D721Med (cell line): ENCODE measurements around the gene PHKG2.

ENCODE experiments used
- DNase-seq: peaks from one replicate; pipeline ENCODE4 v3.0.0; 2011; ENCODE audit warnings: low spot score; ENCODE audit not compliant: insufficient read length
- FAIRE-seq: peaks from 2 replicates; lab custom pipeline; 2011; peaks lifted over from hg19 to GRCh38; lab: Jason Lieb, UNC
- TF ChIP-seq, protein P1 (sequence below): IDR thresholded peaks from 2 replicates; pipeline ENCODE4 v1.5.1; 2012; ENCODE audit warnings: mild to moderate bottlenecking, control low read depth; ENCODE audit not compliant: insufficient read depth; ENCODE audit errors: missing control alignments

PHKG2 gene

DNA sequence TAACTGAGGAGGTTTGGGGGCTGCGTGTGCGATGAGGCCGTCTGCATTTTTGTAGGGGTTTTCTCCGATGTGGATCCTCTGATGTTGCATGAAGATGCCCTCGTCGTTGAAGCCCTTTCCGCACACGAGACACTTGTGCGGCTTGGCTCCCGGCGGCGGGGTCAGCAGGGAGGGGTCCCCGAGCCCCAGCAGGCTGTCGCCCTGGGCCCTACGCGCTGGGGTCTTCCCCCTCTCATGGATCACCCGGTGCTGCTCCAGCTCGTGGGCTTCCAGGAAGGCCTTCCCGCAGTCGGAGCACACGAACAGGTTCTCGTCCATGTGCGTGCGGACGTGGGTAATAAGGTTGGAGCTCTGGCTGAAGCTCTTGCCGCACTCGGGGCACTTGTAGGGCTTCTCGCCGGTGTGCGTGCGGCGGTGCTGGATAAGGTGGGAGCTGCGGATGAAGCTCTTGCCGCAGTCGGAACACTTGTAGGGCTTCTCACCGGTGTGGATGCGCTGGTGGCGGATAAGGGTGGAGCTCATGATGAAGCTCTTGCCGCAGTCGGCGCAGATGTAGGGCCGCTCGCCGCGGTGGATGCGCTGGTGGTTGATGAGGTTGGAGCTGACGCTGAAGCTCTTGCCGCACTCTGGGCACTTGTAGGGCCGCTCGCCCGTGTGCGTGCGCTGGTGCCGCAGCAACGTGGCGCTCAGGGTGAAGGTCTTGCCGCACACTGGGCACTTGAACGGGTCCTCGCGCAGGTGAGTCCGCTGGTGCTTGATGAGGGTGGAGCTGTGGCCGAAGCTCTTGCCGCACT lies 34.5 kb downstream of the PHKG2 start:
- no peak for DNase-seq
- TF ChIP-seq, protein P1, sequence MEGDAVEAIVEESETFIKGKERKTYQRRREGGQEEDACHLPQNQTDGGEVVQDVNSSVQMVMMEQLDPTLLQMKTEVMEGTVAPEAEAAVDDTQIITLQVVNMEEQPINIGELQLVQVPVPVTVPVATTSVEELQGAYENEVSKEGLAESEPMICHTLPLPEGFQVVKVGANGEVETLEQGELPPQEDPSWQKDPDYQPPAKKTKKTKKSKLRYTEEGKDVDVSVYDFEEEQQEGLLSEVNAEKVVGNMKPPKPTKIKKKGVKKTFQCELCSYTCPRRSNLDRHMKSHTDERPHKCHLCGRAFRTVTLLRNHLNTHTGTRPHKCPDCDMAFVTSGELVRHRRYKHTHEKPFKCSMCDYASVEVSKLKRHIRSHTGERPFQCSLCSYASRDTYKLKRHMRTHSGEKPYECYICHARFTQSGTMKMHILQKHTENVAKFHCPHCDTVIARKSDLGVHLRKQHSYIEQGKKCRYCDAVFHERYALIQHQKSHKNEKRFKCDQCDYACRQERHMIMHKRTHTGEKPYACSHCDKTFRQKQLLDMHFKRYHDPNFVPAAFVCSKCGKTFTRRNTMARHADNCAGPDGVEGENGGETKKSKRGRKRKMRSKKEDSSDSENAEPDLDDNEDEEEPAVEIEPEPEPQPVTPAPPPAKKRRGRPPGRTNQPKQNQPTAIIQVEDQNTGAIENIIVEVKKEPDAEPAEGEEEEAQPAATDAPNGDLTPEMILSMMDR, result no peak
- FAIRE-seq, result no peak

DNA sequence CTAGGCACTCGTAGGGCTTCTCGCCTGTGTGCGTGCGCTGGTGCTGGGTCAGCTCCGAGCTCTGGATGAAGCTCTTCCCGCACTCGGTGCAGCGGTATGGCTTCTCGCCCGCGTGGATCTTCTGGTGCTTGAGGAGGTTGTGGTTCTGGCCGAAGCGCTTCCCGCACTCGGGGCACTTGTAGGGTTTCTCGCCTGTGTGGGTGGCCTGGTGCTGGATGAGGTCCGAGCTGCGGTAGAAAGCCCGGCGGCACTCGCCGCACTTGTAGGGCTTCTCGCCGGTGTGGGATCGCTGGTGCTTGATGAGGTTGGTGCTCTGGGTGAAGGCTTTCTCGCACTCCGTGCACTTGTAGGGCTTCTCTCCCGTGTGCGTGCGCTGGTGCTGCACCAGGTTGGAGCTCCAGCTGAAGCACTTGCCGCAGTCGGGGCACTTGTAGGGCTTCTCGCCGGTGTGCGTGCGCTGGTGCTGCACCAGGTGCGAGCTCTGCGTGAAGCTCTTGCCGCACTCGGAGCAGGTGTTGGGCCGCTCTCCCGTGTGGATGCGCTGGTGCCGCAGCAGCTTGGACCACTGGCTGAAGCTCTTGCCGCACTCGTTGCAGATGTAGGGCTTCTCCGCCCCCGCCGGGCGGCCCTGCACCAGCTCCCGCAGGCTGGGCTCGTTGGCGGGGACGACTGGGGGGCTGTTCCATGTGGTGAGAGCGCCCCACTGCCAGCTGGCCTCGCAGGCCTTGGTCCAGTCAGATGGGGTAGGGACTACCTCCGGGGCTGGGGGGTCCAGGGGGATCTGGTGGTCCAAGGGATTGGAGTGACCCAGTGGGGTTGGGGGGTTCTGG lies 35.3 kb downstream of the PHKG2 start:
- DNase-seq (no peak), FAIRE-seq (no peak)
- TF ChIP-seq, protein P1, result no peak

DNA sequence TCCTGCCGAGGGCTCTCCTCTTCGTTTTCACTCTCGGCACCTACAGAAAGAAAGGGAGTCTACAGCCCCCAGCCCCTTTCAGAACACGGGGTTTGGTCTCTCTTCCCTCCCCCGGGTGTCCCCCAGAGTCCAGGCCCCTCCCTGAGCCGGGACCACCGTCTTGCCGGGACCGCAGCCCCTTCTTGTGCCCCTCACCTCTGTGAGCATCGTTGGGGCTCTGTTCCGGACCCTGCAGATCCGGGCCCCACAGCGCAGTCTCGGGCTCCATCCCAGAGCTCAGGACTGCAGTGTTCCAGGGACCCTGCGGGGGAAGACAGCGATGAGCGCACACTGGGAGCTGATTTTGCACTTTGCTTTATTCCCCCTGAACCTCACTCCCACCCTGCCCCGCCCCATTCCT lies 36.0 kb downstream of the PHKG2 start:
- DNase-seq (no peak), FAIRE-seq (no peak)
- TF ChIP-seq, protein P1, result no peak

DNA sequence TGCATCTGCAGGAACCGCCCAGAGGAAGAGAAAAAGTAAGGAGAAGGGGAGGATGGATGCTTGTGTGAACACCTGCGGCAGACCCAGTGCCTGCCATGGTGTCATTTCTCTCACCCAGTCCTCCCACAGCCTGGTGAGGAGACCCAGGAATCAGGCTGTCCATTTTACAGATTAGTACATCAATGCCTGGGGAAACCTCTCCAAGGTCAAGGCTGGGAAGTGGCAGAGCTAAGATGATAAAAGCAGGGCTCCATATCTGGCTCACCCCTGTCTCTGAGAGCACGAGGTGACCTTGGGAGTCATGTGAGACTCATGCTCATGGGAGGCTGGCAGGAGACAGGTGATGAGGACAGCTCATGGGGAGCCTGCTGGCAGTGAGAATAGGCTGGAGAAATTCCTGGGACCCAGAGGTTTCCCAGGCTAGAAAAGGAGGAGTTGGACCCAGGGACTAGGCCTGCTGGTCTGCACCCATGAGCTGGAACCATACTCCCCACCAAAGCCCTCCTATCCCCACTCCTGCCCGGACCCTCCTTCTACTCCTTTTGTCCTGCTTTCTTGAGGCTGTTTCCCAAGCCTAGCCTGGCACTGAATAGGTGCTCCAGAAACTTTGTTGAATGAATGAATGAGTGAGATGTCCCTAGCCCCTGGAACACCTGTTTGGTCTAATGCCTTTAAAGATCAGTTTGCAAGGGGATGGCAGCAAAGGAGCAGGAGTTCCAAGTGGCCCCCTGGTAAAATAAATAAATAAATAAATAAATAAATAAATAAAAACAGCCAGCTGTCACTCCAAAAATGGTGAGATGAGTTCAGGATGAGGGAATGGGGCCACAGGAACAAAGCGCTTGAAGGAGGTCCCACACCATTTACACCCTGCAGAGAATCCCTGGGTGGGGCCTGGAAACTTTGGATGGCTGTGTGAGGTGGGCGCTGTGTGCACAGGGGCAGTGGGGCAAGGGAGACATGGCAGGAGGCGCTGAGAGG lies 37.2 kb downstream of the PHKG2 start:
- DNase-seq (no peak), FAIRE-seq (no peak)
- TF ChIP-seq, protein P1, result no peak

DNA sequence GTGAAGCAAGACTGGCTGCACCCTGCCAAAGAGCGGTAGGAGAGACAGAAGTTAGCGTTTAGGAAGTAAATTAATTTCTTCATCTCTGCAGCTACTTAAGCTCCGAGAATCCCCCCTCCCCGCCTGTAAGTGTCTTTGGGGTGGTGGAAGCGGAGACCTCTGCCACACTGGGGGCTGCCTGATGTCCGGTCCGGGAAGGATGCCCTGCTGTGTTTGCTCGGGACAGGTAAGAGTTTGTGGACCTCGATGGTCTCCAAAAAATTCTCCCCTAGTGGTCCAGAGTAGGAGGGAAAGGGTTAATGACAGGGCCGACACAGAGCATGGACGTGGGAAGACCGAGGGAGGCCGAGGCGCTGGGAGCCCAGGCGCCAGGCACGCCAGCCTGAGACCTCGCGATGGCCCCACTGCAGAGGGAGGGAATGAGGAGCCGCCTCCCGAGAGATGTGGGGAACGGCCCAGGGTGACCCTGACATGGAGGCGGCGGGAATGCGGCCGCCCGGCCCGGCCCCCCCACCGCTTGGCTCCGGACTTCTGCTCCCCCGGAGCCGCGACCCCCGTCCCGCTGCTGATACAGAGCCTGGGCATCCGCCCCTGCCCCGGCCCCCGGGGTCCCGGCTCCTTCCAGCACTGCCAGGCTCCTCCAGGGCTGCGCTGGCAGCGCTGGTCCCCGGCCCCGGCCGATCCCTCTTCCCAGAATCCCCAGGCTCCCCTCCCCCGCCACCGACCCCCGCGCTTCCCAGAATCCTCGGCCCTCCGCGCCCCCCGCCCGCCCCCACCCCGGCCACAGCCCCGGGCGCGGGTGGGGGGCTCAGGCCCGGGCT lies 38.1 kb downstream of the PHKG2 start:
- TF ChIP-seq, protein P1, result no peak
- DNase-seq (no peak), FAIRE-seq (no peak)
